GM19452 (cell line): ENCODE measurements around the gene EXPH5.
A peak's percentile ranks its signal among the peaks of the same experiment; 100 is the strongest.

Experiments used
- ATAC-seq: cut with Tn5 transposase; IDR thresholded peaks from one replicate; pipeline ENCODE4 v1.9.1; 2021; ENCODE audit not compliant: unreplicated experiment

Gene EXPH5

DNA sequence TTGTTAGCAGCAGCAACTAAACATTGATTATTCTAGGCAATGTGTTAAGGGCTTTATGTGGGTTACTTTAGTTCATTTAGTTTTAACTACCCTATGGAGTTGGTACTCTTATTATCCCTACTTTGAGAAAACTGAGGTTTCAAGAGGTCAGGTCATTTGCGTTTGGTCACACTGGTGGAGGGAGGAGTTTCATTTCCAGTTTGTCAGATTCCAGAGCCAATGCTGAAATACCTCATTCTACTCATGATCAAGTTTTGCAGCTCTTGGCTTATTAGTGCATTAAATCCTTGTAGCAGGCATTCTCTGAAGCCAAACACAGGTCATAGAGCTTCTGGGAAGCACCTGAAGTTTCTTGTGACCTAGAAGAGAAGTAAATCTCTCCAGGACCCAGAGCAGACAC, 71.2 kb downstream of the EXPH5 start:
- no peak for ATAC-seq

DNA sequence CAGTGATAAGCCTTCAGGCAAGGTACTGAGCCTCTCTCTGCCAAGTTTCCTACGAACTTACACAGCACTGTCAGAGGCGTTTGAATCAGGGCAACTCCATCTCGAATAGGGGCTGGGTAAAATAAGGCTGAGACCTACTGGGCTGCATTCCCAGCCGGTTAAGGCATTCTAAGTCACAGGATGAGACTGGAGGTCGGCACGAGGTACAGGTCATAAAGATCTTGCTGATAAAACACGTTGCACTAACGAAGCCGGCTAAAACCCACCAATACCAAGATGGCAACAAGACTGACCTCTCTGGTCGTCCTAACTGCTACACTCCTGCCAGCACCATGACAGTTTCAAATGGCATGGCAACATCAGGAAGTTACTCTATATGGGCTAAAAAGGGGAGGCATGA, 75.0 kb downstream of the EXPH5 start:
- ATAC-seq: no peak

DNA sequence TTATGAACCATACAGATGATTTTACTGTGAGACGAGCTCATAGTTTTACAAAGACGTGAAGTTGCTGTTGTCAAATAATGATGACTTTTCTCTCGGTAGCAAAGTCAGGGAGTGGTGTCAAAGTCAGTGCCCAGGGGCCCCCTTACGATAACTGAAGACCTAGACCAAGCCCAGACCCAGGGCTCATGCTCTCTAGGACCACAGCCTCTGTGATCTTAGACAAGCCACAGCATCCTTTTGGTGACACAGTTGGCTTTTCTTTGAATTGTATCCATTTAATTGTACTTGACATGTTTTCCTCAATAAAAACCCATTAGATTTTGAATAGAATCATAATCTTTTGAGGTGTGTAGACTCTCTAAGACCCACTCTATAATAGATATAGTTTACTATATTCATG, 77.4 kb downstream of the EXPH5 start:
- no peak for ATAC-seq

DNA sequence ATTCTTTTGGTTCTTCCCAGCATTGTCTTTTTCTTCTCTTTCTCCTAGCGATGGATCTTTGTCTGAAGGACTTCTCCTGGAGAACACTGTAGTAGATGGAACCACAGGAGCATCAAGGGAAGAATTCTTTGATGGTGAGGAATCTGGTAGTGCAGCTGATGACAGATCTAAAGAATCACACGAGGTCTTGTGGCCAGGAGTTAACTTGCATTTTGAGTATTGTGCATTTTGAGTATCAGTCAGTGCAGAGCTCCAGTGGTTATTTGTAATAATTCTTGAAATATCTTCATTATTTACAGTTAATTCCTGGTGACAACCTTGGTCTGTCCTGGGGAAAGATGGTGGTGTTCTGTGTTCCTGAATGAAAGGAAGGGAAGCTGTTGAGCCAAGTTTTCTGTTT, 80.9 kb downstream of the EXPH5 start:
- ATAC-seq: no peak

DNA sequence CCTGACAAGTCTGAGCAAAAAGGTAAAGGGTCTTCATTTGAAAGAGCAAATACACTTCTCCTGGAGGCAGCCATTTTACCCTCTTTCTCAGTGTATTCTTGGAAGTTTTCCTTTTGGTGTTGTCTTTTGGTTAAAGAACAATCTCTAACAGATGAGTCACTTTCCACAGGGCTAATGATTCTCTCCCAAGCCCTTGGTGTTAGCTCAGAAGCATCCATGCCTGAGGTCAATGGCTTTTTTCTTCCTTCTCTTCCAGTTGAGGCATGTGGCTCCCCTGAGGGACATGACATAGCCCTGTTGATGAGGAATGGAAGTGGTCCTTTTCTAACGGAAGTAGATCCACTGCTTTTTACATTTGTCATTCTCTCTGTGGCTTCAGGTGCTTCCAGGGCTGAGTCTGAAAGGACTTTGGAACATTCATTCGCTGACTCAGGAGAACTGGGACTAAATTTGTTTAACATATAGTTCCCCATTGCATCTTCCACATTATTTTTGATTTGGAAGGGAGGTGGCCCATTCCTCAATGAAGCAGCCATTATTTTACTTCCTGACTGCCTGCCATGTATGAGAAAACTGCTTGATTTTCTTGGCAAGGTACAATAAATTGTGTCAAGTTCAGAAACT, 81.6 kb downstream of the EXPH5 start:
- ATAC-seq: no peak

DNA sequence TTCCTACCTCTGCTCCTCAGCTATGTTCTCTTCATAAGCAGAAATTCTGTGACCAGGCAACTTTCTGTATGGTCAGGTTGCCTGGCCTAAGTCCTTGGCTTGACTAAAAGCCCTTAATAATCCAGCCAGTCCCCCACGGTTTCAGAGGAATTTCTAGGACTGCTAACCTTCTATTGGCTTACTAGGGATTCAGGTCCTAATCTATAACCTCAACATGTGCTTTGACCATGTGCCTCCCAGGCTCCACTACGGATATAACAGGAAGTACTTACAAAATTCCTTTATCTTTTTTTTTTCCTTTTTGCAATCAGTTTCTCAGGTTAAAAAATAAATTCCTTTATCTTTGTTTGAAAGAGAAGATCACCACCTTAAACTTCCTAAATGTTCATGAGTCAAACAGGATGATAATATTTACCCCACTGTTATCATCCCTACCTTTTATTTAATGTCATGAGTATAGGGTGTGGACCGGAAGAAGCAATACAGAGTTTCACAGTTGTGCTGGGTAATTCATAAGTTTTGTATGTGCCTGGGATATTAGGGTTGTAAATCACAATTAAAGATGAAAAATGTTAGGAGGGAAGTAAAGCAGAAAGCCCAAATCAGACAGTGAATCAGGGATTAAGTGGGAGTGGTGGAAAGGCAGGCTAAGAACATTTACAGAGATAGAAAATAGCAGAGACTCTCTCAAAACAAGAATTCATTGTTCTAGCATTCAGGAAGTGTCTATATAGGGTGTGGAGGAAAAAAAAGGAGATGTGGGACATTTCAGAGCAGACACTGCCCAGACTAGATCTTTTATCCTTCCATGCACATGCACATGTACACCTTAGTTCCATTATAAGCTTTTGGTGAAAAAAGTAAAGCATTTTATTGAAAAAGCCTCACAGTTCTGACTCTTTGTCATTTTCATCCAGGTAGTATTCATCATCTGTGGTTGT, 84.6 kb downstream of the EXPH5 start:
- no peak for ATAC-seq

DNA sequence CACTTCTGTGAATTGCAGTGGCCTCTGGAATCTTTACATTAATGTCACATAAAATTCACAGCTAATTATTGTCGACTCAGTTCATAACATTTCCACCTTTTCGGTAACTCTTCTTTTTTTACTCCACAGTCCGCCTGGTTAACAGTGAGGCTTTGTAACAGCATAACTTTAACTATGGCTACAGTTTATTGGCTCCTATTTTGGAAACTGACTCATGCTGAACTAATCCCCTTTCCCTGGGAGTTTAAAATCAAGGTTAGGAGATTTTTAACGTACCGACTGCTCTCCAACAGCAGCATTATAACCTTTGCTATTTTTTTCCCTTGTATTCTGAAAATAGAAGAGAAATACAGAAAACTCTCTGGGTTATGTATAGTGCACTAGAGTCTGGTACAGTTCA, 92.2 kb downstream of the EXPH5 start:
- ATAC-seq: no peak

DNA sequence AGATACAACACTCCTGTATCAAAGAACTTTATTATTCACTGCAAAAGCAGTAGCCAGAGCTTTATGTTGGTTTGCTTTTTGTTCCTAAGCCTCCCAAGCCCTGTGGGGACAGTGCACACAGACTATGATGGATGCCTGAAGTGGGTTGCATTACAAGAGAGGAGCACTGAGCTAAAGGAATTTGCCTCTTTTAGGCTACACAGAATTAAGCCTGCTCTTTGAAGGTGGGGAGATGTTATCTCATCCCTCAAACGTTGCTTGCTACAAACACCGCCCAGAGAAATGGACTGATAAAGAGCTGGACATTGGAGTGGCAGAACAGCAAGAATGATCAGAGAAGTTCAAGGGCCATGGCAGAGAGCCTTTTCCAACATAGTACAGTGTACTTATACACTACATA, 92.8 kb downstream of the EXPH5 start:
- ATAC-seq: no peak

DNA sequence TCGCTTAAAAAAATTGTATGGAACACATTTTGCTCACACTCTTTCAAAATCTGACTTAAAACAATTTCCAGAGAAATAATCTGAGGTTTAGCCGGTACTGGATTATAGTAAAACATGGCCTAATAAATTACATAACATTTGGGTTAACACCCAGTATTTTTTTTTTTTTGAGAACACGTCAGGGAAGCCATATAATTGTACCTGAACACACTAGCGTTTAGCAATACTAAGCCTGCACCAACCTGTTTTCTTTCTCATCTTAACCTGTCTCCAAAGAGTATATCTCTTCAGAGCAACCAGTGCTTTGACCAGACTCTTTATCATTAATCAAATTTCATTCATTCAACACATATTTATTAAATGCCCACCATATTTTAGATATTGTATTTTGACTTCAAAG, 93.4 kb downstream of the EXPH5 start:
- ATAC-seq: no peak

DNA sequence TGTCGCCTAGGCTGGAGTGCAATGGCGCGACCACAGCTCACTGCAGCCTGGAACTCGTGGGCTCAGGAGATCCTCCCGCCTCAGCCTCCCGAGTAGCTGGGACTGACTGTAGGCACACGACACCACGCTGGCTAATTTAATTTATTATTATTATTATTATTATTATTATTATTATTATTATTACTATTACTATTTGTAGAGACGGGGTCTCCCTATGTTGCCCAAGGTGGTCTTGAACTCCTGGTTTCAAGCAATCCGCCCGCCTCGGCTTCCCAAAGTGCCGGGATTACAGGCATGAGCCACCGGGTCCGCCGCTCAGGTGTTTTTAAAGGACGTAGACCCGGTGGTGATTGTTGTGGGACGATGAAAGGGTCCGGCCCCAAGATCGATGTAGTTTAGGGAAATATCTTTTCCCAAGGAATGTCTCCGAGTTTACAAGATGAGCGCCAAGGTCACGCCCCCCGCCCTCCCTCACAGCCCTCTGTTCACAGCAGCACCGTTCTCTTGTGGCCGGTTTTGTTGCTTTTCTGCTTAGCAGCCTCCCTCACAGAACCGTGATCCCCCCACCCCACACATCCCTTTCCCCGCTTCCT, 94.7 kb downstream of the EXPH5 start:
- ATAC-seq: no peak

DNA sequence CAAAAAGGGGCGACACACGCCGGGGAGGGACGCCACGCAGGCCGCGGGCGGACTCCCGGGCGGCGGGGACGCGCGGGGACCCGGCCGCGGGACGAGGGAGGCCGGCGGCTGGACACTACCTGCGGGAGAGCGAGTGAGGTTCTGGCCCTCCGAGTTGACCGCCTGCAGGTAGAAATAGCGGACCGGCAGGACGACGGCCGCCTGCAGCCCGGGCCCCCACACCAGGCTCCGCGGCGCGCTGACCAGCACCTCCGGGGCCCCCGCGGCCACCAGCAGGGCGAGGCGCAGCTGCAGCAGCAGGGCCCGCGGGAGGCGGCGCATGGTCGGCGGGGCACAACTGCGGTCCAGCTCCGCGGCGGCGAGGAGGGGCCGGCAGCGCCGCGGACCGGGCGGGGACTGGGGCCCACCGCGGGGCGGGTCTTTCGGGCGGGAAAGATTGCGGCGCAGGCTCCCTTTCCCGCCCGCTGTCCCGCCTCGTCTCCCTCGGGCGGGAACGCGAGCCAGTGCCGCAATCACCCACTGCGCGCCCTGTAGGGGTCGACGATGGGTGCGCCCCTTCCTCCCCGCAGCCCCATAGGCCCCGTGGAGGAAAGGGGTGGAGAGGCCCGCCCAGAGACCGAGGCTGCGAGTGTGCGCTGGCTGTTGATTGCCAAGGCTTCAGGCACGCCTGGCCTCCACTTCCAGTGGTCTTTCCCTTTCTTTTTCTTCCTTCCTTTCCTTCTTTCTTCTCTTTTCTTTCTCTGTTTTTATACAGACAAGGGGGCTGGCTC, 95.3 kb downstream of the EXPH5 start, which contains the start of gene POGLUT3:
Gene POGLUT3, minus strand, starts transcription at position 339 of the 770 bp plus-strand sequence. Its CDS starts 18 bp downstream, at position 321.
- peak; percentile 56 for ATAC-seq

DNA sequence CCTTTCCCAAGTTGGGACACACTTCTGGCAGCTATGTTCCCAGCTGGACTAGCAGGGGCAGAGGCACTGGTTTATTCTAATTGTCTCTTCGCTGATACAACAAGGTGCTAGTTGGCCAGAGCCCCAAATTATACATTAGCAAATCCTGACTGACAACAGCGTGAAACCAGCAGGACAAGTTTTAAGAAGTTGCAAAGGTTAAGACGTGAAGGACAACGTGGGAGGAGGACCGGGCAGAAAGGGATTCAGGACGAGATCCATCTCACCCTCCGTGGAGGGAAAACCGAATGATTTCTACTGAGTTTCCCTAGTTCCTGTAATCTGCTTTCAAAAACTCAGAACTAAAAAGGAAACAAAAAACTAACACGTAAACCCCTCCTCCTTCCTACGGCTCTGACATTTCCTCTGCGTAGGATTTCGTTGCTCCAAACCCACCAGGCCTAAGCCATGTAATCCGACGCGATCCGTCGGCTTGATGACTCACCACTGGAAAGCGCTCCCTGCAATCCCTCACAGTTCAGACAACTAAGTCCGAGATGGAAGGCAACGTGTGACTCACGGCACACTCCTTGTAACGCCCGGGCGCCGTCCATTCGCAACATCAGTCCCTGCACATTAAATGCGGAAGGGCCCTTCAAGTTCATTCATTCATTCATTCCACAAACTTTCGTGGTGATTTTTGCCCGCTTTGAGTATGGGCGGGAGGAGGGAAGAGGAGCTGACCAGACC, 96.1 kb downstream of the EXPH5 start:
- peak; percentile 52 for ATAC-seq

DNA sequence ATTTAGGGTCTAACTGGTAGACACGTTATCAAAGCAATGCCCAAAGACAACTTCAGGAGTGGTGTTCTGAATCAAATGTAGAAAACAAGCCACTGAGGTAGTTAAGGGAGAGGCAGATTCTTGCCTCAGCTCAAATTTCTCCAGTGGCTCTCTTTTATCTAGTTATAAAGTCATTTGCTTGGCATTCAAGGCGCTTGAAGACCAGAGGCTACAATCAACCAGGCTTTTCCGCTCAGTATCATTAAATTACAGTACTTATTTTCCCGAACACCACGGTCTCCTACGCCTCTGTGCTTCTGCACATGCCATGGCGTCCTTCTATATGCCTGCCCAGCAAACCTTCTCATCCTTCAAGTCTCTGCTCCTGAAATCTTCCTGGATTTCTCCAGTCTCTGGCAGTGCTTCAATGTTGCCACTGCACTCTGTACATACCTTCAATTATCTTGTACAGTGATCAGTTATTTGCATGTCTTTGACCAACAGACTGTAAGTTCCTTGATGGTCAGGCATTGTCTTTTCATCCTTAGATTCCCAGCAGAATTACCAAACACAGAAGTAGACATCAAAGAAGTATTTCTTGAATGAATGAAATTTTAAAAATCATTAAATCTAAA, 96.8 kb downstream of the EXPH5 start:
- ATAC-seq: no peak

DNA sequence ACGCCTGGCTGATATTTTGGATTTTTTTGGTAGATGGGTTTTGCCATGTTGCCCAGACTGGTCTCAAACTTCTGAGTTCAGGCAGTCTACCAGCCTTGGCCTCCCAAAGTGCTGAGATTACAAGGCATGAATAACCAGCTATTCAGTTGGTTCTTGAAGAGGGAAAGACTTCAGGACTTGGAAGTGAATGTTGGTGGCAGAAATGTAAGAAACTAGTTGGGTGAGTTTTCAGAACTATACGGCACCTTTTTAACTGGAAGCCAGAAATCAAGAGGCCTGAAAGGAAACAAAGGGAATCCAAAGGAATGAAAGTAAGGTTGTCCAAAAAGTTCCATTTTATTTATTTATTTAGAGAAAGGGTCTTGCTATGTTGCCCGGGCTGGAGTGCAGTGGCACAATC, 98.2 kb downstream of the EXPH5 start:
- ATAC-seq: no peak

DNA sequence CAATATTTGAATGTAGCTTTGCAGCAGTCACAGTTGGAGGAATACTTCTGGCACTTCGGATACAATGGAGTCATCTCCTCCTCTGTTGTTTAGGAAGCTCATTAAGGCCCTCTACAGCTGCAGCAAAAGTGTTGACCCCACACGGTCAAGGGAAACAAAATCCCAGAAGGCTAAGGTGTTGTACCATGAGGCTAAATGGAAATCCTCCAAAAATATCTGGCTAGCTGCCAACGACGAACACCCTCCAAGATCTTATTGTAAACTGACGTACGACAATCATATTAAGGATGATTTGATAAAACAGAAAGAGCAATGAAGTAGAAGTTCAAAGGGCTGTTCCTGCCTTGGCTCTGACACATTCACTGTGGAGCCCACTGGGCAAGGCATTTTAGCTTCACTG, 99.4 kb downstream of the EXPH5 start:
- ATAC-seq: no peak

DNA sequence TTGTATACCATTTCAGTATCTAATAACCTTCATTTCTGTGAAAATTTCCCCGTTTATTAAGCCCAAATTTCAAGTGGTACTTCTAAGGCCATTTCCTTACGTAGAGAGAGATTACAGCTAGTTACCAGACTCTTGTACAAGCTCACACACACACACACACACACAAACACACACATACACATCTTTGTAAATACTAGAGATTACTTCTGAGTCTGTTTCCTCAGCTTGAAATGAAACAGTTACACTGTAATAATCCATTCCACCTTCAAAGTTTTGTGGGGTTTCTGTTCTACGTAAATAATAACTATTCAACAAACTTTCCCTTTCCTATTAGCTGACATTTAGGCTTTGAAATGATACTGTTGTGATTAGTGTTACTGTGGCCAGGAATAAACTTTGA, 101.6 kb downstream of the EXPH5 start:
- ATAC-seq: no peak

DNA sequence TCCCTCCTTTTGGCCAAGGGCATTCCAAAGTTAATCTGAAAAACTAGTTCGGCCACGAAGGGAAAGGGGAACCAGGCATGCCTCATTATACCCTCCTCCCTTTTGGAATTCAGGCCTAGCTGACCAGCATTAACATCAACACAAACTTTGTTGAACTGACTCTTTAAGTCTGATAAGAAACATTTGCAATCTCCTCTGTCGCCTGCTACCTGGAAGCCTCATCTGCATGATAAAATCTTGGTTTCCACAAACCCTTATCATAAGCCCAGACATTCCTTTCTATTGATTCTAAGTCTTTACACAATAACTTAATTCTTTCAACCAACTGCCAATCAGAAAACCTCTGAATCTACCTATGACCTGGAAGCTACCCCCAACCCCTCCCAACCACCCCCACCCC, 106.7 kb downstream of the EXPH5 start:
- no peak for ATAC-seq

DNA sequence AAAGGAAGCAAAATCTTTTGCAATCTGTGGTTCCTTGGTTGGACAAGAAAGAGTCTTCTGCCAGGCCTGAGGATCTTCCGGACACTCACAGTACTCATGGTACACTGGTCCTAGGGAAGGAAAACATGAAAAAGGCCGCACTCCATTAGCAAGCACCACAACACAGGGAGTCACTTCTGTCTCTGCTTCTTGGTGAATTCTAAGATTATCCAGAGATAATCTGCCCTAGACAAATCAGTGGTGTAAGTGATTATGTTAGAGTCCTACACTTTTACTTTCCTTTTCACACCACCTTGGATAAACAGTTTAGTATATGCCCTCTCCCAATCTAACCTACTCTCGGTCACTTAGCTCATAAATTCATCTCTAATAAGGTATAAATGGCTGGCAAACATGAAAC, 107.2 kb downstream of the EXPH5 start:
- no peak for ATAC-seq

DNA sequence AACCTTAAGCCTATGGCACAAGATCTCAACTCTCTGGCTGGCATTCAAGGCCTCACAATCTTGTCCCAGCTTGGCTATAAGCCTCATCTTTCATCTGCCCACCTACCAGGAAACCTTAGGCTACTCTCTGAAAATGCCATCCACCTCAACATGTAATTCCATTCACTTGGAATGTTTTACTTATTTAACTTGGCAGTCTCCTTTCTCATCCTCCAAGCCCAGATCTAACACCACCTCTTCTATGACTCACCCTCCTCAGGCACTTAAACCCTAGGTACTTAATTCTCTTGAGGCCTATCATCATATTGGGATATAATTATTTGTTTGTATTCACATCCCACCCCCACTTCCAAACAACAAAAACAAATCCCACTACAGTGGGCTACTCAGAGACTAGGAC, 110.4 kb downstream of the EXPH5 start:
- no peak for ATAC-seq
